PC-3 (cell line): ENCODE results near the gene MASP2. TPM values are rescaled to one million over a fixed set of nuclear protein-coding genes. Genes with fewer than 3 reads are reported as not detected.

ENCODE experiments used
- ATAC-seq: fragments of 200-7000 bp; cut with Tn5 transposase; 2 replicates; pipeline ENCODE4 v1.9.1; 2020; ENCODE audit warnings: mild to moderate bottlenecking, moderate library complexity
- BruUV-seq: library from RNA; stranded (reverse); fragments of 400-500 nt; replicated peaks from 2 replicates; lab custom pipeline; 2021; lab: Mats Ljungman, UMichigan
- CTCF ChIA-PET: fragments of 300-600 bp; sonication (Branson Sonifier 250); formaldehyde crosslinking; loops from one replicate; lab custom pipeline; 2022; ENCODE audit warnings: antibody characterized with exemption; lab: Charles Lee
- POLR2A ChIA-PET: fragments of 300-600 bp; sonication (Branson Sonifier 250); formaldehyde crosslinking; loops from one replicate; lab custom pipeline; 2022; ENCODE audit warnings: antibody characterized with exemption; ENCODE audit not compliant: unreplicated experiment; lab: Charles Lee
- DNase-seq: peaks from one replicate; pipeline ENCODE4 v3.0.0-alpha.2; 2015
- H2AFZ ChIP-seq: fragments of 300-600 bp; sonication (generic); 2 replicates; pipeline ENCODE4 v1.6.0; 2016; ENCODE audit warnings: antibody characterized with exemption, low read length
- H3F3A ChIP-seq: fragments of 300-600 bp; sonication (generic); one replicate; pipeline ENCODE4 v1.6.0; 2017; ENCODE audit warnings: antibody characterized with exemption, low read length, control low read depth, mild to moderate bottlenecking; ENCODE audit not compliant: unreplicated experiment
- H3K27ac ChIP-seq: fragments of 300-600 bp; sonication (generic); 2 replicates; pipeline ENCODE4 v1.5.1; 2016; ENCODE audit warnings: mild to moderate bottlenecking, low read length
- H3K27me3 ChIP-seq: fragments of 300-600 bp; sonication (generic); 2 replicates; pipeline ENCODE4 v1.6.1; 2016; ENCODE audit warnings: low read length, mixed read lengths
- H3K36me3 ChIP-seq: fragments of 300-600 bp; sonication (generic); 2 replicates; pipeline ENCODE4 v1.6.1; 2016; ENCODE audit warnings: low read depth, mixed run types, low read length, mixed read lengths
- H3K4me1 ChIP-seq: fragments of 300-600 bp; sonication (generic); 2 replicates; pipeline ENCODE4 v1.5.1; 2016; ENCODE audit warnings: low read length; ENCODE audit not compliant: insufficient read depth
- H3K4me2 ChIP-seq: fragments of 300-600 bp; sonication (generic); 2 replicates; pipeline ENCODE4 v1.6.0; 2016; ENCODE audit warnings: low read length
- H3K4me3 ChIP-seq: fragments of 300-600 bp; sonication (generic); 2 replicates; pipeline ENCODE4 v1.5.1; 2016; ENCODE audit warnings: mild to moderate bottlenecking, low read length, mixed read lengths
- H3K79me2 ChIP-seq: fragments of 300-600 bp; sonication (generic); 2 replicates; pipeline ENCODE4 v1.6.1; 2017; ENCODE audit warnings: low read length, mixed read lengths
- H3K9ac ChIP-seq: fragments of 300-600 bp; sonication (generic); 2 replicates; pipeline ENCODE4 v1.6.0; 2016; ENCODE audit warnings: mild to moderate bottlenecking, low read length
- H3K9me2 ChIP-seq: fragments of 300-600 bp; sonication (generic); replicated peaks from 2 replicates; pipeline ENCODE4 v1.6.1; 2016; ENCODE audit warnings: mixed run types, low read length, mixed read lengths
- H3K9me3 ChIP-seq: fragments of 300-600 bp; sonication (generic); 2 replicates; pipeline ENCODE4 v1.6.1; 2016; ENCODE audit warnings: low read length, mixed read lengths
- H4K20me1 ChIP-seq: fragments of 300-600 bp; sonication (generic); 2 replicates; pipeline ENCODE4 v1.6.1; 2016; ENCODE audit warnings: low read length, mixed read lengths
- CTCF ChIP-seq: fragments of 300-600 bp; sonication (generic); conservative IDR thresholded peaks from 2 replicates; pipeline ENCODE4 v1.5.1; 2017; ENCODE audit warnings: antibody characterized with exemption, low read depth, mild to moderate bottlenecking, low read length
- EZH2 ChIP-seq: fragments of 300-600 bp; sonication (generic); IDR thresholded peaks from one replicate; pipeline ENCODE4 v1.6.1; 2017; ENCODE audit warnings: antibody characterized with exemption, mild to moderate bottlenecking, low read length; ENCODE audit not compliant: unreplicated experiment
- EZH2phosphoT487 ChIP-seq: fragments of 300-600 bp; sonication (generic); IDR thresholded peaks from 2 replicates; pipeline ENCODE4 v1.6.1; 2018; ENCODE audit warnings: mild to moderate bottlenecking, antibody characterized with exemption, low read length, borderline replicate concordance
- intact Hi-C: fragments of 100-400 bp; cut with micrococcal nuclease; formaldehyde crosslinking; loops from 2 replicates; pipeline ENCODE4 v1.9.0; 2023
- total RNA-seq: library from RNA; depleted of rRNA; stranded (reverse); fragments of >200 nt; gene quantifications from 2 replicates; pipeline ENCODE4 v1.2.3, GENCODE V29; 2014

MASP2 gene
- total RNA-seq, 1 experiment from 2014 or later = 0.26 TPM

- Histone ChIP-seq H3K27me3 (no peaks in the 10 kb centered on the region), H3K4me2 (no peak overlapping the region), H3K9ac (no peak overlapping the region), H4K20me1 (no peaks in the 10 kb centered on the region), H2AFZ (no peak overlapping the region), H3K79me2 (no peaks in the 10 kb centered on the region), H3K27ac (no peak overlapping the region), H3K9me3 (no peaks in the 10 kb centered on the region), H3K4me3 (no peak overlapping the region), H3K9me2 (no peaks in the 10 kb centered on the region), H3K36me3 (peaks cover 63% of the 10 kb centered on the region), H3K4me1 (no peaks in the 10 kb centered on the region), H3F3A (no peaks in the 10 kb centered on the region)
- intact Hi-C loops = no loop called here
- TF ChIP-seq EZH2phosphoT487 = no peak
- no peak for TF ChIP-seq EZH2
- TF ChIP-seq CTCF = no peak
- ATAC-seq (no peak), DNase-seq (no peak)
- CTCF ChIA-PET = interaction anchor here (0.6 to 1.2 kb wide), 2 partner anchors 7 to 34 kb away, joined by 3 read pairs; no protein-coding TSS in a partner anchor
- no TSS peak for BruUV-seq
- POLR2A ChIA-PET = no interaction called here
These were observed 24.6 kb upstream of the MASP2 start for GRCh38 chr1:11071463-11072215.

- TF ChIP-seq CTCF (no peak), EZH2 (no peak), EZH2phosphoT487 (no peak)
- H3K9me3 ChIP-seq = no peaks in the 10 kb centered on the region
- intact Hi-C loops = no loop called here
- H4K20me1 ChIP-seq = no peaks in the 10 kb centered on the region
- H3K27me3 ChIP-seq = no peaks in the 10 kb centered on the region
- TSS peak; percentile 26 for BruUV-seq
- H3K4me3 ChIP-seq = no peak overlapping the region
- POLR2A ChIA-PET = no interaction called here
- H3K9me2 ChIP-seq = no peaks in the 10 kb centered on the region
- H3K4me2 ChIP-seq = no peak overlapping the region
- H3K36me3 ChIP-seq = peaks cover 61% of the 10 kb centered on the region
- DNase-seq = no peak
- CTCF ChIA-PET = no interaction called here
- no peak for ATAC-seq
- no peak overlapping the region for H2AFZ ChIP-seq
- no peaks in the 10 kb centered on the region for H3F3A ChIP-seq
- H3K79me2 ChIP-seq = no peaks in the 10 kb centered on the region
- no peaks in the 10 kb centered on the region for H3K4me1 ChIP-seq
- H3K9ac ChIP-seq = no peak overlapping the region
- no peak overlapping the region for H3K27ac ChIP-seq
These were observed 23.8 kb upstream of the MASP2 start for GRCh38 chr1:11070876-11071275.
